ENCODE results near the gene KNDC1.

DNA sequence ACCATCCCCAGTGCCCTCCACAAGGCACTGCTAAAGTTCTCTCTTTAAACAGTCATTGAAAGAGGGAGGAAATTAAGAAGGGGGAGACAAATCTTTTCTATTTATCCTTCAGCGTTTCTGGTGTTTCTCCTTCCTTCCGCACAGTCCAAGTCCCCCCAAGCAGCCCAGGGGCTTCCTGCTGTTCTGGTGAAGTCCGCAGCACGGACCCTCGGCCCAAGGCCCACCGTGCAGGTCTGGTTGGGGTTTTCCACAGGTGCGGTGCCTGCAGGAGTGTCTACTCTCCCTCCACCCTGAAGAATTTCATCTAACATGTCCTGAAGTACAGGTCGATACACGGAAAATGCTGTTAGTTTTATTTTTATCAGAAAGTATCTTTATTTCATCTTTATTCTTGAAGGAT is 34.1 kb upstream of the KNDC1 start:
- TF ChIP-seq, protein P1, sequence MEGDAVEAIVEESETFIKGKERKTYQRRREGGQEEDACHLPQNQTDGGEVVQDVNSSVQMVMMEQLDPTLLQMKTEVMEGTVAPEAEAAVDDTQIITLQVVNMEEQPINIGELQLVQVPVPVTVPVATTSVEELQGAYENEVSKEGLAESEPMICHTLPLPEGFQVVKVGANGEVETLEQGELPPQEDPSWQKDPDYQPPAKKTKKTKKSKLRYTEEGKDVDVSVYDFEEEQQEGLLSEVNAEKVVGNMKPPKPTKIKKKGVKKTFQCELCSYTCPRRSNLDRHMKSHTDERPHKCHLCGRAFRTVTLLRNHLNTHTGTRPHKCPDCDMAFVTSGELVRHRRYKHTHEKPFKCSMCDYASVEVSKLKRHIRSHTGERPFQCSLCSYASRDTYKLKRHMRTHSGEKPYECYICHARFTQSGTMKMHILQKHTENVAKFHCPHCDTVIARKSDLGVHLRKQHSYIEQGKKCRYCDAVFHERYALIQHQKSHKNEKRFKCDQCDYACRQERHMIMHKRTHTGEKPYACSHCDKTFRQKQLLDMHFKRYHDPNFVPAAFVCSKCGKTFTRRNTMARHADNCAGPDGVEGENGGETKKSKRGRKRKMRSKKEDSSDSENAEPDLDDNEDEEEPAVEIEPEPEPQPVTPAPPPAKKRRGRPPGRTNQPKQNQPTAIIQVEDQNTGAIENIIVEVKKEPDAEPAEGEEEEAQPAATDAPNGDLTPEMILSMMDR (IDR thresholded peaks at IDR 0.05; ENCODE audit: poor library complexity, severe bottlenecking) = no peak
- no peak for TF ChIP-seq MXI1 (conservative IDR thresholded peaks at IDR 0.05; ENCODE audit: poor library complexity, severe bottlenecking)
